Measurements from ENCODE around the gene RPL38.

RPL38 gene

DNA sequence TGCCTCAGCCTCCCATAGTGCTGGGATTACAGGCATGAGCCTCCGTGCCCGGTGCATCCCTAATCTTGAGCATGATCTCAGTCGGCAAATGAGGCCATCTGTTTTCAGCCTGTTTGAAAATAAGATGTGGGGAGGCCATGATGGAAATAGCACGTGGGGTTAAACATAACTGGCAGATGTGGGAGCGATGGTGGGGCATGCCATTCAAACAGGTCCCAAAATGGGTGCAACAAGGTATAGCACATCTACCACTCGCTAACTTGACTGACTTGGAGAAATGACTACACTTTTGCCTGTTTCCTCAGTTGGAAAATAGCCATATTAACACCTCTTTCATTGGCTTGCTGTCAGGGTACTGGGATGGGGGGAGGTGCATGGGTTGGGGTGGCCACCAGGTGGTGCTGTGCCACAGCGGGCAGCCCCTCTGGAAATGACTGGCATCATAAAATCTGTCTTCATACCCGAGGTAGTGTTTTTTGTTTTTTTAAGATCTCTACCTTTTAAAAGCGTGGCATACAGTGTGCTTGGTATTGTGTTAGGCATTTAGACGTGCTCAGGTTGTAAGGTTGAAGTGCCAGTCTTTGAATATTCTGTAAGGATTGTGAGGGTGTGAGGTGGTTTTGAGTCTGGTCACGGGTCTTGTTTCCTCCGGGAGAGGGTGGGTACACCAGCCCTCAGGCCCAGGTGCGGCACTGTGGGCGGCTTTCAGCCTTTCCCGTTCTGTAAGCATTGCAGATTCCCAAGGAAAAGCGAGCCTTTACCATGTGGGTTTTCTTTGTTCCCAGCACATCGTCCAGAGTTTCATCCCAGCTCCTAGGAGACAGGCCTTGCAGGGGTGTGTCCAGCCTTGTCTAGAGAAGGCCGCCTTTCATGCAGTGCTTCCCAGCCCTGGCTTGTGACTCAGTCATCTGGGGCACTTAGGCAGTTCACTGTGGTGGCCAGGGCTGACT, 7.0 kb downstream of the RPL38 start:
- Mint-ChIP-seq H3K36me3 (peaks cover 47% of the 10 kb centered on the region), H3K4me3 (peak overlapping the region; percentile 69), H3K27me3 (peaks cover 24% of the 10 kb centered on the region), H3K9me3 (no peaks in the 10 kb centered on the region), H3K4me1 (peaks cover 79% of the 10 kb centered on the region), H3K27ac (peak overlapping the region; percentile 83)
- peak; percentile 87 for DNase-seq
- CTCF ChIA-PET: interaction anchor here (0.7 to 1.5 kb wide), 5 partner anchors 11 to 151 kb away, joined by 3 to 11 read pairs (median 3); partner anchors contain the start of gene BTBD17

GRCh38 chr17:74211141-74211911, 7.8 kb downstream of the RPL38 start:
- CTCF ChIA-PET: interaction anchor here (0.7 to 1.5 kb wide), 6 partner anchors 12 to 150 kb away, joined by 3 to 11 read pairs (median 3); partner anchors contain the start of gene BTBD17
- H3K4me1 Mint-ChIP-seq: peaks cover 80% of the 10 kb centered on the region

DNA sequence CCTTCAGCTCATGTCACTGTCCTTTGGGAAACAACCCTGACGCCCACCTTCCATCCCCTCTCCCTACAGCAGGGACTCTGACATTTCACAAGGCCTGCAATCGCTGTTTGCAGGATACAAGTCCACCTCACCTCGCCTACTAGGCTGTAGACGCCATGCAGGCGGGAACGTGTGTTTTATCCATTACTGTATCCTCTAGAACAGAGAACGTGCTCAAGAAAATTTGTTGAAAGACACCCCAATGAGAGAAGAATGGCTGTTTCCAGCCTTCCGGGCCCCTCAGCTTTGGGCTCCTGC, 8.4 kb downstream of the RPL38 start:
- Mint-ChIP-seq H3K4me3 (peak overlapping the region; percentile 82), H3K9me3 (no peaks in the 10 kb centered on the region), H3K4me1 (peaks cover 82% of the 10 kb centered on the region), H3K36me3 (peaks cover 45% of the 10 kb centered on the region), H3K27me3 (peaks cover 36% of the 10 kb centered on the region), H3K27ac (peak overlapping the region; percentile 65)
- DNase-seq: no peak
- CTCF ChIA-PET: interaction anchor here (1.0 to 1.5 kb wide), 3 partner anchors 12 to 86 kb away, joined by 3 to 11 read pairs (median 5); no protein-coding TSS in a partner anchor

More at GRCh38 chr17:74211141-74211911, 7.8 kb downstream of the RPL38 start:
- no peak for DNase-seq
- Mint-ChIP-seq H3K36me3 (peaks cover 45% of the 10 kb centered on the region), H3K27me3 (peaks cover 32% of the 10 kb centered on the region), H3K27ac (peak overlapping the region; percentile 65), H3K4me3 (peak overlapping the region; percentile 82), H3K9me3 (no peaks in the 10 kb centered on the region)

DNA sequence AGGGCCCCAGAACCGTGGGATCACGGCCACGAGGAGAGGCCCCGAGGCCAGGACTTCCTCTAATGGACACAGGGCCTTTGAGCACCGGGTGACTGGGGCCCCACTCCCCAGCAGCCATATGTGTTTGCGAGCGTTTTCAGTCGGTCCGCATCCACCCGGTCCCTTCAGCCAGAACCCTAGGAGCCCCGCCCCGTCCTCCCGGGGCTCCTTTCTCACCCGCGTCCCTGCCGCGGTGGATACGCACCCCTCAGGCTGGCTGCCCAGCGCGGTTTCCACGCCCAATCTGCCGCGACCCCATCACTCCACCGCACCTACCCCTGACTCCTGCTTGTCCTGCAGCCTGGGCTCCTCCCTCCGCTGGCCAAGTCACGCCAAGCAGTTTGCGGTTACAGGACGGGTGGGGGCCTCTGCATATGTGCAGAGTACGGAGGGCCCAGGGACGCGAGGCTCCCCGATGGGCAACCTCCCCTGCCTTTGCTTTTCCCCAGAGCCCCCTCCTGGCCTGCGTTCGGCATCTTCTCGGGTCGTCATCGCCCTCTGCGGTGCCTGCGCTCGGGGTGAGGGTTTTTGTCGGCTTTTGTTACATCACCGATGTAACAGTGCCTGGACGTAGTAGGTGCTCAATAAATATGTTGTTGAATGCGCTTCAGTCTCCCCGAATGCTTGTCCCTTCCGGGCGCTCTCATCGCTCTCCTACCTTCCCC, 8.9 kb downstream of the RPL38 start:
- Mint-ChIP-seq H3K36me3 (peaks cover 43% of the 10 kb centered on the region), H3K27me3 (peaks cover 38% of the 10 kb centered on the region), H3K27ac (peak overlapping the region; percentile 87), H3K9me3 (no peaks in the 10 kb centered on the region), H3K4me1 (peaks cover 83% of the 10 kb centered on the region), H3K4me3 (peak overlapping the region; percentile 82)
- CTCF ChIA-PET: interaction anchor here (0.7 to 1.5 kb wide), 8 partner anchors 13 to 149 kb away, joined by 3 to 16 read pairs (median 4); partner anchors contain the start of gene BTBD17
- peak; percentile 43 for DNase-seq

GRCh38 chr17:74212913-74213791, 9.7 kb downstream of the RPL38 start, which contains the start of gene TTYH2:
Gene TTYH2, plus strand, starts transcription at chr17:74213571. Its CDS starts 17 bp downstream, at chr17:74213588.
- Mint-ChIP-seq H3K27ac (peak within 1 kb of the TSS; percentile 87), H3K36me3 (peaks cover 39% of the 10 kb centered on the region), H3K4me1 (peaks cover 76% of the 10 kb centered on the region), H3K9me3 (no peaks in the 10 kb centered on the region), H3K4me3 (peak within 1 kb of the TSS; percentile 82), H3K27me3 (peaks cover 38% of the 10 kb centered on the region)
- peak; percentile 87 for DNase-seq
- CTCF ChIA-PET: interaction anchor here (0.7 to 1.4 kb wide), 7 partner anchors 9 to 148 kb away, joined by 3 to 16 read pairs (median 4); partner anchors contain the start of gene BTBD17

DNA sequence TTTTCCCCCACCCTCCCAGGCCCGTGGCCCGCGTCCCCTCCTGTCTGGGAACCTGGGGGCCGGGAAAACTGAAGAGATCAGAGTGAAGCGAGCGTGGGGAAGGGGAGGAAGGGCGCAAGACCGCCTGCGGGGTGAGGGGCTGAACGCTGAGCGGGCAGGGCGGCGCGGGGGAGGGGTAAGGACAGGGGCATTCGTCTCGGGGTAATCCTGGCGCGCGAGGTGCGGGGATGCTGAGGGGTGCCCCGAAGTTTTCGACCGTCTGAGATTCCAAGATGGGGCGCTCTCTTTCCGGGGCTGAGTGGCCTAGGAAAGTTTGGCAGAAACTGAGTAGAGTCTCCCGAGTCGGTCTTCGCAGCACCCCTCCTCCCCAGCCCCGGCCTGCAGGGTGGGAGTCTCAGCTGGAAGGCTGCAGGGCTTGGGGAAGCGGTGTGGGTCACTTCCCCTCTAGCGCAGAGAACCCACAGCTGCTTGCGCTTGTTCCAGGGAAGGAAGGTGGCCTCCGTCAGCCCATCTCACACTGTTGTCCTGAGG, 10.4 kb downstream of the RPL38 start:
- Mint-ChIP-seq H3K4me3 (peak overlapping the region; percentile 82), H3K9me3 (no peaks in the 10 kb centered on the region), H3K4me1 (peaks cover 72% of the 10 kb centered on the region), H3K27ac (no peak overlapping the region), H3K27me3 (peaks cover 38% of the 10 kb centered on the region), H3K36me3 (peaks cover 34% of the 10 kb centered on the region)
- peak; percentile 51 for DNase-seq
- CTCF ChIA-PET: interaction anchor here (0.7 to 1.3 kb wide), 2 partner anchors 9 to 147 kb away, joined by 4 to 5 read pairs; partner anchors contain the start of gene BTBD17

DNA sequence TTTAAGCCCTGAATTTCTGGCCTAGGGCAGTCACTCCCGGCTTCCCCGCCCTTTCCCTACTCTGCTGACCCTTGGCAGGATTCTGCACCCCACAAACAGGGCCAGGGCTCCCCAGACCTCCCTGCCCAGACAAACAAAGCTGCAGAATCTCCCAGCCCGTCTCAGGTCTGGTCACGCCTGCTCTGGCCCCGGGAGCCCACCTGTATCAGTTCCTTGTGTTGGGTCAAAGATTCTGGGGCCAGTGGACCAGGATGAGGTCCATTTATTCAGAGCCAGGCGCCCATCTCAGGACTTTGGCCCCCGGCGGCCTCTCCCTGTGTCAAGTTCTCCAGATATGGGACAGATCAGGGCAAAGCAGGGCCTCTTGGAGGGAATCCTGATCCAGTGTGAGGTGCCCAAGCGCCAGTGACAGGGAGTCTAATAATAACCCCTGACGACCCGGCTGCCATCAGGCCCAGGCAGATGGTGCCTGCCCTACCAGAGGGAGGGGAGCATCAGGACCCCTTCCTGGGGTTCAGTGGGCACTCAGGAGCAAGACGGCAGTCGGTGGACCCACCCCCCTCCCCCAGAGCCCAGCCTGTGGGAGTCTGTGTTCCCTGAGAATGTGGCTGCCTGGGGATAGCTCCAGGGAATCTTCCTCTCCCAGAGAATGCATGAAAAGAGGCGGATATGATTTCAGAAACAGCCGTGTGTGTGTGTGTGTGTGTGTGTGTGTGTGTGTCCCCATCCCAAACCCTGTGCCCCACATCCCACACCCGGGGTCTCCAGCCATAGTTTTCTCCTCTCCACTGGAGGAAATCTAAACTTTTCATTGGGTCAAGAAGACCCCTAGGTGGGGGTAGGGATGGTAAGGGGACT, 11.2 kb downstream of the RPL38 start:
- H3K4me1 Mint-ChIP-seq: peaks cover 65% of the 10 kb centered on the region
- peak overlapping the region; percentile 70 for H3K27ac Mint-ChIP-seq

GRCh38 chr17:74215342-74215727, 11.9 kb downstream of the RPL38 start:
- CTCF ChIA-PET: interaction anchor here (1.1 kb wide), 1 partner anchor 81 kb away, joined by 3 read pairs; no protein-coding TSS in a partner anchor
- H3K4me1 Mint-ChIP-seq: peaks cover 59% of the 10 kb centered on the region

More for the DNA sequence above, 11.2 kb downstream of the RPL38 start:
- Mint-ChIP-seq H3K36me3 (peaks cover 30% of the 10 kb centered on the region), H3K27me3 (peaks cover 38% of the 10 kb centered on the region), H3K9me3 (no peaks in the 10 kb centered on the region), H3K4me3 (peak overlapping the region; percentile 82)
- DNase-seq: no peak
- CTCF ChIA-PET: interaction anchor here (1.1 kb wide), 1 partner anchor 81 kb away, joined by 3 read pairs; no protein-coding TSS in a partner anchor

GRCh38 chr17:74216505-74216904, 13.0 kb downstream of the RPL38 start:
- Mint-ChIP-seq H3K4me3 (no peak overlapping the region), H3K27me3 (peaks cover 38% of the 10 kb centered on the region)
- CTCF ChIA-PET: interaction anchor here (0.5 to 2.1 kb wide), 3 partner anchors 17 to 260 kb away, joined by 3 to 4 read pairs (median 3); no protein-coding TSS in a partner anchor

More at GRCh38 chr17:74215342-74215727, 11.9 kb downstream of the RPL38 start:
- H3K9me3 Mint-ChIP-seq: no peaks in the 10 kb centered on the region
- H3K36me3 Mint-ChIP-seq: peaks cover 25% of the 10 kb centered on the region
- H3K27me3 Mint-ChIP-seq: peaks cover 38% of the 10 kb centered on the region
- H3K4me3 Mint-ChIP-seq: peak overlapping the region; percentile 43
- DNase-seq: no peak
- H3K27ac Mint-ChIP-seq: no peak overlapping the region

GRCh38 chr17:74217037-74217730, 13.7 kb downstream of the RPL38 start:
- Mint-ChIP-seq H3K9me3 (no peaks in the 10 kb centered on the region), H3K27ac (no peak overlapping the region), H3K27me3 (peaks cover 38% of the 10 kb centered on the region), H3K4me1 (peaks cover 43% of the 10 kb centered on the region), H3K4me3 (no peak overlapping the region), H3K36me3 (peaks cover 17% of the 10 kb centered on the region)
- DNase-seq: no peak
- CTCF ChIA-PET: interaction anchor here (0.5 to 2.1 kb wide), 3 partner anchors 18 to 259 kb away, joined by 3 to 4 read pairs (median 3); no protein-coding TSS in a partner anchor

More at GRCh38 chr17:74216505-74216904, 13.0 kb downstream of the RPL38 start:
- Mint-ChIP-seq H3K4me1 (peaks cover 48% of the 10 kb centered on the region), H3K9me3 (no peaks in the 10 kb centered on the region), H3K36me3 (peaks cover 22% of the 10 kb centered on the region), H3K27ac (no peak overlapping the region)
- DNase-seq: no peak

- H3K27me3 Mint-ChIP-seq: peaks cover 35% of the 10 kb centered on the region
- no peak overlapping the region for H3K27ac Mint-ChIP-seq
- peaks cover 36% of the 10 kb centered on the region for H3K4me1 Mint-ChIP-seq
- CTCF ChIA-PET: interaction anchor here (2.1 kb wide), 1 partner anchor 19 kb away, joined by 4 read pairs; no protein-coding TSS in a partner anchor
- DNase-seq: no peak
- no peaks in the 10 kb centered on the region for H3K9me3 Mint-ChIP-seq
- peaks cover 14% of the 10 kb centered on the region for H3K36me3 Mint-ChIP-seq
- H3K4me3 Mint-ChIP-seq: no peak overlapping the region
These were observed 14.4 kb downstream of the RPL38 start for GRCh38 chr17:74217888-74218287.
